MCF 10A (cell line): ENCODE data around the gene PLPP2. TPM values are rescaled to one million over a fixed set of nuclear protein-coding genes. Genes with fewer than 3 reads are reported as not detected.

Experiments
- BruUV-seq: library from RNA; stranded (reverse); fragments of 400-500 nt; replicated peaks from 2 replicates; lab custom pipeline; 2021; lab: Mats Ljungman, UMichigan
- CTCF ChIA-PET: fragments of 300-600 bp; sonication (Branson Sonifier 250); formaldehyde crosslinking; extraction: SDS; loops from one replicate; lab custom pipeline; 2021; ENCODE audit warnings: antibody characterized with exemption, inconsistent platforms; lab: Yijun Ruan, JAX
- POLR2A ChIA-PET: fragments of 300-600, 350-650 bp; sonication (Branson Sonifier 250); formaldehyde crosslinking; extraction: SDS; loops from one replicate; lab custom pipeline; 2020; ENCODE audit warnings: antibody characterized with exemption, inconsistent platforms; lab: Yijun Ruan, JAX
- DNase-seq: peaks from one replicate; pipeline ENCODE4 v3.0.0-alpha.2; 2018; ENCODE audit not compliant: unreplicated experiment
- H3K27ac Mint-ChIP-seq: one replicate; pipeline ENCODE4 v1.8.0; 2022; ENCODE audit warnings: mild to moderate bottlenecking, low read depth, mixed read lengths; ENCODE audit not compliant: unreplicated experiment
- H3K27me3 Mint-ChIP-seq: one replicate; pipeline ENCODE4 v1.8.0; 2022; ENCODE audit warnings: mixed read lengths; ENCODE audit not compliant: insufficient read depth, unreplicated experiment
- H3K36me3 Mint-ChIP-seq: one replicate; pipeline ENCODE4 v1.8.0; 2022; ENCODE audit warnings: mild to moderate bottlenecking, moderate library complexity, mixed read lengths; ENCODE audit not compliant: insufficient read depth, unreplicated experiment
- H3K4me1 Mint-ChIP-seq: one replicate; pipeline ENCODE4 v1.8.0; 2022; ENCODE audit warnings: mixed read lengths; ENCODE audit not compliant: insufficient read depth, unreplicated experiment
- H3K4me3 Mint-ChIP-seq: one replicate; pipeline ENCODE4 v1.8.0; 2022; ENCODE audit warnings: mild to moderate bottlenecking, moderate library complexity, mixed read lengths; ENCODE audit not compliant: unreplicated experiment
- H3K9me3 Mint-ChIP-seq: one replicate; pipeline ENCODE4 v1.8.0; 2022; ENCODE audit warnings: mixed read lengths; ENCODE audit not compliant: unreplicated experiment
- intact Hi-C: fragments of 100-400 bp; cut with micrococcal nuclease; formaldehyde crosslinking; loops from 2 replicates; pipeline ENCODE4 v1.14.1; 2022
- total RNA-seq: library from RNA; stranded (reverse); gene quantifications from 2 replicates; pipeline ENCODE4 v1.2.3, GENCODE V29; 2022
- TF ChIP-seq, protein P1 (sequence below): fragments of 200-600 bp; IDR thresholded peaks from one replicate; pipeline ENCODE4 v1.8.0; 2022; ENCODE audit warnings: antibody characterized with exemption, mild to moderate bottlenecking; ENCODE audit not compliant: unreplicated experiment

The PLPP2 gene
- total RNA-seq, 1 experiment from 2014 or later, result 5.4 TPM

DNA sequence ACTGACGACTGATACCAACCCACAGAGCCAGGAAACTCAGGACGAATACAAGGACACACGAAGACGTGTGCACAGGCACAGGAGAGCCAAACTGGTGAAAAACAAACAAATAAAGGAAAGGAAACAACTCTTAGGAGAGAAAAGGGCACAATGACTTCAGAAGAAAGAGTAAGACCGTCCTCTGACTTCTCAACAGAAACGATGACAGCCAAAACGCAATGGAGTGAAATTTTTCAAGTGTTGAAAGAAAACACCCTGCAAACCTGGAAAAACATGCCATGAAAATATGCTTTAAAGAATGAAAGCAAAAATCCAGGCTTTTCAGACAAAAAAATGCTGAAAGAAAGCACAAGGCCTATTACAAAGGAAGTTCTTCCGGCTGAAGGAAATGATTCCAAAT is 24.6 kb upstream of the PLPP2 start:
- H3K27me3 Mint-ChIP-seq, result no peaks in the 10 kb centered on the region
- H3K4me3 Mint-ChIP-seq, result no peak overlapping the region
- DNase-seq, result no peak
- BruUV-seq, result no TSS peak
- peaks cover 7% of the 10 kb centered on the region for H3K9me3 Mint-ChIP-seq
- intact Hi-C loops, result no loop called here
- CTCF ChIA-PET, result no interaction called here
- POLR2A ChIA-PET, result no interaction called here
- H3K4me1 Mint-ChIP-seq, result no peaks in the 10 kb centered on the region
- peaks cover 54% of the 10 kb centered on the region for H3K36me3 Mint-ChIP-seq
- TF ChIP-seq, protein P1, sequence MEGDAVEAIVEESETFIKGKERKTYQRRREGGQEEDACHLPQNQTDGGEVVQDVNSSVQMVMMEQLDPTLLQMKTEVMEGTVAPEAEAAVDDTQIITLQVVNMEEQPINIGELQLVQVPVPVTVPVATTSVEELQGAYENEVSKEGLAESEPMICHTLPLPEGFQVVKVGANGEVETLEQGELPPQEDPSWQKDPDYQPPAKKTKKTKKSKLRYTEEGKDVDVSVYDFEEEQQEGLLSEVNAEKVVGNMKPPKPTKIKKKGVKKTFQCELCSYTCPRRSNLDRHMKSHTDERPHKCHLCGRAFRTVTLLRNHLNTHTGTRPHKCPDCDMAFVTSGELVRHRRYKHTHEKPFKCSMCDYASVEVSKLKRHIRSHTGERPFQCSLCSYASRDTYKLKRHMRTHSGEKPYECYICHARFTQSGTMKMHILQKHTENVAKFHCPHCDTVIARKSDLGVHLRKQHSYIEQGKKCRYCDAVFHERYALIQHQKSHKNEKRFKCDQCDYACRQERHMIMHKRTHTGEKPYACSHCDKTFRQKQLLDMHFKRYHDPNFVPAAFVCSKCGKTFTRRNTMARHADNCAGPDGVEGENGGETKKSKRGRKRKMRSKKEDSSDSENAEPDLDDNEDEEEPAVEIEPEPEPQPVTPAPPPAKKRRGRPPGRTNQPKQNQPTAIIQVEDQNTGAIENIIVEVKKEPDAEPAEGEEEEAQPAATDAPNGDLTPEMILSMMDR, result no peak
- no peak overlapping the region for H3K27ac Mint-ChIP-seq

- no TSS peak for BruUV-seq
- Mint-ChIP-seq H3K4me1 (no peaks in the 10 kb centered on the region), H3K36me3 (peaks cover 53% of the 10 kb centered on the region), H3K27me3 (no peaks in the 10 kb centered on the region), H3K4me3 (no peak overlapping the region), H3K9me3 (peaks cover 7% of the 10 kb centered on the region), H3K27ac (no peak overlapping the region)
- ChIA-PET CTCF (interaction anchor here (0.6 to 0.7 kb wide), 2 partner anchors 47 to 196 kb away, joined by 3 read pairs; no protein-coding TSS in a partner anchor), POLR2A (no interaction called here)
- TF ChIP-seq, protein P1, result no peak
- no peak for DNase-seq
- intact Hi-C loops, result no loop called here
Observed at GRCh38 chr19:313988-314815, 23.0 kb upstream of the PLPP2 start.

DNA sequence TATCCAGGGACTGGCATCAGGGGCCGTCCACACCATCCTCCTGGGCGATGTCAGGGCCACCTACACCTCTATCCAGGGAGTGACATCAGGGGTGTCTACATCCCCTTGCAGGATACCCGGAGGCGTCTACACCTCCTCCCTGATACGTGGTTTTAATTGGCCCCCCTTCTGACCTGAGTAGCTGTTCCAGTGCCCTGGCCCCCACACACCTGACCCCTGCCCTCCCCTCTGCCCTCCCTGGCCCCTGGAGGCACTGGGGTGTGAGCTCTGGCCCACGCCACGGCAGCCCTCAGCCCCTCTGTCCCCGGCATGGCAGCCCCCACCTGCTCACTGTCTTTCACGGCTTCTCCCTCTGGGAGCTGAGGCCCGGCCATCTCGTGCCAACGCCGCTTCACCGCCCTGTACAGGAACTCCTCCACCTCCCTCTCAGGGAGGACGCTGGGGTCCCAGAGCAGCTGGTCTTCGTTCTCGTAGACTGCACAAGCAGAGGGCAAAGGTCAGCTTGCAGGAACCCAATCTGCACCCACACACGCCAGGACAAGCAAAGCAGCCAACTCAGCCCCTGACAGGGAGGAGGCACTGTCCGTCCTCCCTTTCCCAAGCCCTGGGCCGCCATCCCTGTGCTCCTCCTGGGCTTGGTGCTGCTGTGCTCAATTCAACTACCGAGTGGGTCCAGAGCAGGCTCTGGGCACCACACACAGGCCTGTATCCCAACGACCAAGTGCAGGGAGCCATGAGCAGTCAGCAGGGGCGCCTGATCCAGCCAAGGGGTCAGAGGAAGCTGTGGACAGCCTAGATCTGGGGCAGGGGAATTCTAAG is 22.2 kb upstream of the PLPP2 start:
- no TSS peak for BruUV-seq
- CTCF ChIA-PET, result interaction anchor here (0.6 kb wide), 1 partner anchor 47 kb away, joined by 3 read pairs; no protein-coding TSS in a partner anchor
- POLR2A ChIA-PET, result no interaction called here
- no peak overlapping the region for H3K4me3 Mint-ChIP-seq
- no peaks in the 10 kb centered on the region for H3K4me1 Mint-ChIP-seq
- H3K9me3 Mint-ChIP-seq, result peaks cover 7% of the 10 kb centered on the region
- H3K36me3 Mint-ChIP-seq, result peaks cover 50% of the 10 kb centered on the region
- intact Hi-C loops, result no loop called here
- DNase-seq, result no peak
- no peaks in the 10 kb centered on the region for H3K27me3 Mint-ChIP-seq
- TF ChIP-seq, protein P1, result no peak
- H3K27ac Mint-ChIP-seq, result no peak overlapping the region

DNA sequence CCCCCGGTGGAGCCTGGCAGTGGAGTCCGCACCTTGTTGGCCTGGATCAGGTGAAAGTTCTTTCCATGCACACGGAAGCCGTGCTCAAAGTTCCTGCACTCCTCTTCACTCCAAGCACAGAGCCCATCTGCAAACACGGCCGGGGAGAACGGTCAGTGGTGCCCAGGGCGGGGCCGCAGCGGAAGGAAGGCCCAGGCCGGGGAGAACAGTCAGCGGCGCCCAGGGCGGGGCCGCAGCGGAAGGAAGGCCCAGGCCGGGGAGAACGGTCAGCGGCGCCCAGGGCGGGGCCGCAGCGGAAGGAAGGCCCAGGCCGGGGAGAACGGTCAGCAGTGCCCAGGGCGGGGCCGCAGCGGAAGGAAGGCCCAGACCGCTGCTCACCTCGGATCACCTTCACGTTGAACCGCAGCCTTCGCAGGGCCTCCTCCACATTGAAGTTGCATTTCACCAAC is 20.6 kb upstream of the PLPP2 start:
- H3K27ac Mint-ChIP-seq, result no peak overlapping the region
- peaks cover 47% of the 10 kb centered on the region for H3K36me3 Mint-ChIP-seq
- TF ChIP-seq, protein P1, result no peak
- ChIA-PET CTCF (no interaction called here), POLR2A (no interaction called here)
- peaks cover 7% of the 10 kb centered on the region for H3K9me3 Mint-ChIP-seq
- DNase-seq, result no peak
- H3K4me1 Mint-ChIP-seq, result no peaks in the 10 kb centered on the region
- BruUV-seq, result no TSS peak
- no peak overlapping the region for H3K4me3 Mint-ChIP-seq
- H3K27me3 Mint-ChIP-seq, result no peaks in the 10 kb centered on the region
- intact Hi-C loops, result no loop called here
